MG63 (cell line): Measurements from ENCODE around the gene FMN1. TPM values are rescaled to one million over a fixed set of nuclear protein-coding genes. Genes with fewer than 3 reads are reported as not detected.

Experiments
- DNase-seq: peaks from one replicate; pipeline ENCODE4 v3.0.0-alpha.2; 2020
- H3K27me3 ChIP-seq: fragments of 250-450 bp; sonication (Bioruptor Pico); 2 replicates; pipeline ENCODE4 v1.5.1; 2020; ENCODE audit warnings: mild to moderate bottlenecking, moderate library complexity
- H3K36me3 ChIP-seq: fragments of 250-450 bp; sonication (Bioruptor Pico); 2 replicates; pipeline ENCODE4 v1.5.1; 2020; ENCODE audit warnings: mild to moderate bottlenecking, moderate library complexity
- H3K4me3 ChIP-seq: fragments of 250-450 bp; sonication (Bioruptor Pico); 2 replicates; pipeline ENCODE4 v1.5.1; 2020; ENCODE audit warnings: mild to moderate bottlenecking, moderate library complexity
- H3K9me3 ChIP-seq: fragments of 250-450 bp; sonication (Bioruptor Pico); 2 replicates; pipeline ENCODE4 v1.5.1; 2020; ENCODE audit warnings: mild to moderate bottlenecking, moderate library complexity
- total RNA-seq: library from RNA; depleted of rRNA; stranded (reverse); fragments of >200 nt; shearing (Covaris generic); gene quantifications from 2 replicates; pipeline ENCODE4 v1.2.3, GENCODE V29; 2014; ENCODE audit warnings: low replicate concordance

Gene FMN1
- total RNA-seq, 1 experiment from 2014 or later, result 9.0 TPM

DNA sequence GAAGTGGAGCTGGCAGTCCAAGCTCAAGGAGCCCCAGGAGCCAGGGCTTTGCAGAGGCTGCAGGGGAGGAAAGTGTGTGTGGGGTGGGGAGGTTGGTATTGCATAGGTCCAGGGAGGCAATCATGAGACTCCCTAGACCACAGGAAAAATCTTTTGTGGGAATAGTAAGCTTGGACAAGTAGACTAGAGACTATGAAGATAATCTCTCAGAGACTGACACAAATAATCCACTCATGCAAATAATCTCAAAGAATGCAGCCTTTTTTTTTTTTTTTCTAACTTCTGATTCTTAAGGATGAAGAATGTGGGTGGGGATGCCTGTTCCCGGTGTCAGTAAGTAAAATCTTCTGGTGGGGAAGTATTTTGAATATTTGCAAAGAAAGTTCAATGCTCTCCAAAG is 363.0 kb downstream of the FMN1 start:
- Histone ChIP-seq H3K36me3 (no peaks in the 10 kb centered on the region), H3K4me3 (no peak overlapping the region), H3K9me3 (no peaks in the 10 kb centered on the region), H3K27me3 (no peaks in the 10 kb centered on the region)
- DNase-seq, result no peak

DNA sequence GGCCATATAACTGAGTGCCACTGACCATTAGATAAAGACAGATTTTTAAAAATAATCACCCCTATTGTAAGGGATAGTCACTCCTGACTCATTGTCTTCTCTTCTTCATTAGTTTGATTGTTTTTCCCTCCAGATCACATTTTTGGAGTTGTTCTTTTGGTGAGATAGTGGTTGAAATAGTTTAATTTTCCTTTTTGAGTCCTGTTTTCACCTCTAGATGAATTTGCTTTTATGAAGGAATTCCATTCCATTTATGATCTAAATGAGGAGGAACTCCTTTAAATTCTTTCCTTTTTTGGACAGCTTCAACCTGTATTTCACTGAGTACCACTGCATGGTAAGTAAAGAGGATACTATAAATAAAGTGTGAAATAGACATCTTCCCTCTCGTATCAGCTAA is 364.3 kb downstream of the FMN1 start:
- Histone ChIP-seq H3K9me3 (no peaks in the 10 kb centered on the region), H3K27me3 (no peaks in the 10 kb centered on the region), H3K36me3 (no peaks in the 10 kb centered on the region), H3K4me3 (no peak overlapping the region)
- DNase-seq, result no peak

DNA sequence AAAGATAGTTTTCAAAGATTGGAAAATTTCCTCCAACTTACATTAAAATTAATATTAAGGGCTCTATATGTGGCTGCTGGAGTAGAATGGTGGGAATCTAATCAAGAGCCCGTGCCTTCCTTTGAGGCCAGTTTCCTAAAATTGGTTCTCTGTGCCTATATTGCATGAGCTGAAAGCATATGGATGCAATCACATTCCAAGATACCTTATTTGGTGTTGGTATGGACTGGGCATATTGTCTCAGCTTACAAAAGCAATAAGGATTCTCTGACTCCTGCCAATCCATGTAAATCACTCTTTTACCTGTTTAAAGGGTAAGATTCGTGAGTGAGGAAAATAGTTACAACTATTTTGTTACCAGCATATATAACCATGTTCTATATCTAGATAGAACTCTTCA is 365.1 kb downstream of the FMN1 start:
- Histone ChIP-seq H3K9me3 (no peaks in the 10 kb centered on the region), H3K27me3 (no peaks in the 10 kb centered on the region), H3K4me3 (no peak overlapping the region), H3K36me3 (no peaks in the 10 kb centered on the region)
- no peak for DNase-seq

DNA sequence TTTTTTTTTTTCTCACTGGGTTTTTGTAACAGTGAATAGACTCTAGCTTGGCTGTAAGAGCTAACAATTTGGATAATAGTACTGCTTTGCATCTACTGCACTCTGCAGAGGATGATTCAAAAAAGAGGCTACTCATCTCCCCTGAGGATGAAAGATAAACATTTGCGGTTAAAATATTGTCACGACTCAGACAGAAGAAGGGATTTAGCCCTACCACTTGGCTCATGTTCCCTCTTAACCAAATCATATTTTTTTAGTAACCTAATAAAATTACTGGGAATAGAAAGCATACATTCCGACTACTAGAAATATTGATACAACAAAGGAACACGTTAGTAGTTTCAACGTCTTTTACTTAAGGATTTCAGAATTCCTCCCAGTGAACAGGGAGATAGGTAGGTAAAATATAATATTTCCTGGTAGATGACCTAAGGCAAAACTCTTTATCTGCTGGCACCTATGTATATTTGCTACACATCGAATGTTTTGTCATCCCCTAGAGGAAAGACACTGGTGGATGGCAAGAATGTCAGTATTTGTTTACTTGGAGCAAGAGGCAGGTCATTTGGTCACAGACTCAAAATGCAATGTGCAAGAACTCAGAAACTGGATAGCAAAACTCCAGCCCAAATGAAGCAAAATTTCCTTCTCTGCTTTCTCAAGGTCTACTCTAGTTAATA is 365.9 kb downstream of the FMN1 start:
- H3K9me3 ChIP-seq, result no peaks in the 10 kb centered on the region
- DNase-seq, result no peak
- H3K27me3 ChIP-seq, result no peaks in the 10 kb centered on the region
- H3K4me3 ChIP-seq, result no peak overlapping the region
- no peaks in the 10 kb centered on the region for H3K36me3 ChIP-seq

DNA sequence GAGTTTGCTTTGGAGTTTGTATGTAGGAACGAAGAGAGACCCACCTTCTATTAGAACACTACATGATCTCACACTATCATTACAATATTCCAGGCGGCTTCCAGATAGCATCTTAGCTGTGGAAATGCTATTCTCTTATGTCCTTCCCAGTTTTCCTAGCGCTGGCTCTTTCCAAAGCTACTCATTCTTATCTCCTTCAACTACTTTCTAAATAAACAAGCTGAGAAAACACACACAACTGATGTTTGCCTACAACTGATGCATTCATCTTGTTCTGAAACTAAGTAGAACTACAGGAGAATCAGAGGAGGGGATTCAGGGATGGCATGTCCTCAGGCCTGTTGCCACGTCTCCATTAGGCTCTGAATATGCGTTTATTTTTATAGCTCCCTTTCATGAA is 367.8 kb downstream of the FMN1 start:
- H3K4me3 ChIP-seq, result no peak overlapping the region
- no peaks in the 10 kb centered on the region for H3K36me3 ChIP-seq
- DNase-seq, result no peak

DNA sequence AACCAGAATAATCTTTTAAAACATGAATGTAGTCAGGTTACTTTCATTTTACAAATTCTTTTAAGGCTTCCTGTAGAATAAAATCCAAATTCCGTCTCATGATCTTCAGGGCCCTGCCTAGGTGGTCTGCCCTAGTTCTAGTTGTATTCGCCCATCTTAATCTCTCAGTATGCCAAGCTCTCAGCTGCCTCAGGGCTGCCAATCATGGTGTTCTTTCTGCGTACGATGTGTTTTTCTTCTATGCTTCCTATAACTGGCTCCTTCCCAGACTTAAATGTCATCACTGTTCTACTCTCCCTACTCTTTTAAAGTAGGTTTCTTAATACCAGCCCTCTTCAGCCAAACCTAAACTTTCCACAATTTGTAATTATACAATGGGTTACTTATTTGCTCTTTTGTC is 369.3 kb downstream of the FMN1 start:
- no peak for DNase-seq
- no peak overlapping the region for H3K4me3 ChIP-seq
- H3K27me3 ChIP-seq, result no peaks in the 10 kb centered on the region
- no peaks in the 10 kb centered on the region for H3K9me3 ChIP-seq
- no peaks in the 10 kb centered on the region for H3K36me3 ChIP-seq

More for the DNA sequence above, 367.8 kb downstream of the FMN1 start:
- Histone ChIP-seq H3K27me3 (no peaks in the 10 kb centered on the region), H3K9me3 (no peaks in the 10 kb centered on the region)

DNA sequence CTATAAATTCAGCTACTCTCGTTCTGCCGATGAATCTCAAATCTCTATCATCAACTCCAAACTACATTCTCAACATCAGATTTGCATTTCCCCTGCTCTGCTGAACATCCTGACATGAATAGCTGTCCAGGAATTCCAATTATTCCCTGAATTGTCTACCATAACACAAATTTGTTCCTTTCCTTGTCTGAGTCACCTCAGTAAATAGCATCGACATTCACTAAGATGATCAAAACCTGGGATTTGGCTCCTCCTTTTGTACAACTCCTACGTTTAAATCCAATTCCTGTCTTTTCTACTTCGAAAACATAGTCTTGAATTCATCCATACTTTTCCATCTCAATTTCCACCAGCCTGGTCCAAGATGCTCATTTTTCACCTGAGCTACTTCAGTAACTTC is 369.7 kb downstream of the FMN1 start:
- Histone ChIP-seq H3K36me3 (no peaks in the 10 kb centered on the region), H3K27me3 (no peaks in the 10 kb centered on the region), H3K4me3 (no peak overlapping the region), H3K9me3 (no peaks in the 10 kb centered on the region)
- no peak for DNase-seq

DNA sequence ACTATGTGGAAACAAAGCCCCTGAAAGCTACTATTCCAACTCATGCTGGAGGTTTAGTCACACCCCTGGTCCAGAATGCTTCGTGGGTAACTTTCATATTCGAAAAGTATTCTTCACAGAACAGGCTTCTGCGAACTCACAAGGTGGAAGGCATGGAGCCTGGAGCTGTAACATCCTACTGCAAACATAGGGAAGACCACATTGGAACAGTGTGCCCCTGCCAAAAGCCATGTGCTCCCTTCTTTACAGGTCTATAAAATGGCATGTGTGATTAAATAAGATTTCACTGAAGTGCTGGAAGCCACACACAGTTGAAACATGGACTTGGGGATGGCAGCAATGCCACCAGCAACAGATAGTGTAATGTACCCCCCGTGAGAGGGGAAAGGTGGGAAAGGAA is 370.8 kb downstream of the FMN1 start:
- Histone ChIP-seq H3K9me3 (no peaks in the 10 kb centered on the region), H3K4me3 (no peak overlapping the region), H3K36me3 (no peaks in the 10 kb centered on the region), H3K27me3 (no peaks in the 10 kb centered on the region)
- DNase-seq, result no peak

DNA sequence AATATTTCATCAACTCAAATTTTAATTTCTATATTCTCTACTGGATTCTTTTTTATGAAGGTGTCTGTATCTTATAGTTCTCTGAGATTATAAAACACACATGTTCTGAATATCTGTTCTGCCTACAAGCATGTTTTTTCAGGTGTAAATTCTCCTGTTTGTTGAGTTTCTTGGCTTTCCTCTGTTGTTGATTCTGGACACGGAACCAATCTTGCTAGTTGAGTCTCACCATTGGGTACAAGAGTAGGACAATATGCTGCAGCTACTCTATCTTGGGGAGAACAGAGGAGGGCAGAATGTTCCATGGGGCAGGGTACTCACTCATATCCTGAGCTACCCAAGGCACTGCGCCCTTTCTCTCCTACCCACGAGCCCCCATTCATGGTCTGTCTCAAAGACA is 371.8 kb downstream of the FMN1 start:
- Histone ChIP-seq H3K27me3 (no peaks in the 10 kb centered on the region), H3K9me3 (no peaks in the 10 kb centered on the region), H3K4me3 (no peak overlapping the region), H3K36me3 (no peaks in the 10 kb centered on the region)
- DNase-seq, result no peak

DNA sequence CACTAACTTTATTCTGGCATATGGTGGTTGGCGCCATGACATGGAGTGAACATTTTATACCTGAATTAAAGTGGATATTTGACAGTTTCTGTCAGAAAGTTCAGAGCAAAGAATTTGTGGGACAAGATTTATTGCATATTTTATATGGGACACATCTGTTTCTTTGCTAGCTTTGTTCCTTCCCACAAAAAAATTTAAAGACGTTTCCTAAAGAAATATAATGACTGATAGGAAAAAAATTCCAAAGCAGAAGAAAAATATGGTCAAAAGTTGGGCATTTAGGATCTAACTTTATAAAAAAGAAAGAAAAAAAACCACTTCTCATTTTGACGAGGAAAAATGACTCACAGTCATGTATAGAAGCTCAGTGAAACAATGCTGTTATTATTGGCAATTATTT is 375.1 kb downstream of the FMN1 start:
- no peak for DNase-seq
- no peaks in the 10 kb centered on the region for H3K27me3 ChIP-seq
- no peaks in the 10 kb centered on the region for H3K36me3 ChIP-seq
- no peaks in the 10 kb centered on the region for H3K9me3 ChIP-seq
- H3K4me3 ChIP-seq, result no peak overlapping the region

DNA sequence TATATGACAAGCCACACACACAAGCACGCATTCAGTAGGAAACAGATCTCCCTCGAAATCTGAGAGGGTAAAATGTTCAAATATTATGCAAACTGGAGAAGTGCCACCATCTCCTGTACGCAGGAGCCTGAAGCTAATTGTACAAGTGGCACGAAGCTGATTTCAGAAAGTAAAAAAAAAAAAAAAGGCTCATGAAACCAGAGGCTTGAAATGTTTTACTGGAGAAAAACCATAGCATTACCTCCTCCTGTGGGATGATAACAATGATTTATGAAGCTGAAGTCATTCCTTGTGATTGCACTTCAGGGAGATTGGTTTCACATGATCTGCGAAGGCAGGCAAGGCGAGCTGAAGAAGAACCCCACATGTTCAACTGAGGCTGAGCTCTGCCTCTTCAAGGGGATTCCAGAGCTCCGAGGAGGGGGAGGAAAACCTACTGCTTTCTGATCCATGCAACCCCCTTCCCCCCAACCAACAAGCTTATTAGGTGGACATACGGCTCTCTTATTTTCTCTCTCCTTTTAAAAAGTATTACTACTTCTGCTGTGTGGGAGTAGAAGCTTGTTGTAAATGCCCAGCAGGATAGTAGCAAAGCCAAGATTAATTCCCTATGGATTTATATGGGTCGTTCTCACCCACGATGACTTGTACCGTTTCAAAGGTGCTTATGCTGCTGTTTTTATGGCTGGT is 375.6 kb downstream of the FMN1 start:
- no peak for DNase-seq
- Histone ChIP-seq H3K4me3 (no peak overlapping the region), H3K36me3 (no peaks in the 10 kb centered on the region), H3K27me3 (no peaks in the 10 kb centered on the region), H3K9me3 (no peaks in the 10 kb centered on the region)

DNA sequence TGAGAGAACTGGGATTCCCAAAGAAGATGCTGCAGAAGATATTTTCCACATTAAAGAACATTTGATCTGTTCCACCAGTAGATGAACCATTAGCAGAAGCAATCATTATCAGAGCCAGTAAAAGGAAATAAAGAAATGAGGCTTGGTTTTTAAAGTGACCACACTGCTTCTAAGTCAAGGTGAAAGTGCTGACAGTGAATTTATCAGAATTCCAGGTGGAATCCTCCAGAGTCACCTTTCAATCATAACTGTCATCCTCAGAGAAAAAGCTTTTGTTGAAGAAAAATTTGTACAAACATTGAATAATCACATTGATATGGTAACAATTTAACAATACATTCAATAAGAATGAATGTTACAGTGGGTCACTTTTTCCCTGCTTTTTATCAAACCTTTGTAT is 376.9 kb downstream of the FMN1 start:
- DNase-seq, result no peak
- Histone ChIP-seq H3K9me3 (no peaks in the 10 kb centered on the region), H3K36me3 (no peaks in the 10 kb centered on the region), H3K4me3 (no peak overlapping the region), H3K27me3 (no peaks in the 10 kb centered on the region)

DNA sequence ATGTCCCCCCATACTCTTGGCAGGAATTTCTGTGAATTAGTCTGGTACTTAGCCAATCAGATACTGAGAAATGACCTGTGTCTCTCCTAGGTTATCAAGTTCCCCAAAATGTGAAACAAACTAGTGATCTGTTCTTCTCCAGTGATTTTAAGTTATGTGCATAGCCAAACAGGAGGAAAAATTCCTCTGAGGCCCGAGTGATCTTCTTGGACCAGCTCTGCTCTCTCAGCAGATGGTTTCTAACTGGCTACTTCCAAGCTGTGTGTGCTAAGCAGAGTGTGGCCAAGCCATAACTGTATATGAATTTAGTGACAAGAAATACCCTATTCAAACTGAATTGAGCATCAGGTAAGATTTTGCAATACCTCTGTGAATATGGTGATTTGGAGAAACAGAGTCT is 387.2 kb downstream of the FMN1 start:
- Histone ChIP-seq H3K4me3 (no peak overlapping the region), H3K36me3 (no peaks in the 10 kb centered on the region), H3K27me3 (no peaks in the 10 kb centered on the region), H3K9me3 (0 out of 2 replicates have a peak, but pooled peaks cover 2% of the 10 kb centered on the region)
- DNase-seq, result no peak

DNA sequence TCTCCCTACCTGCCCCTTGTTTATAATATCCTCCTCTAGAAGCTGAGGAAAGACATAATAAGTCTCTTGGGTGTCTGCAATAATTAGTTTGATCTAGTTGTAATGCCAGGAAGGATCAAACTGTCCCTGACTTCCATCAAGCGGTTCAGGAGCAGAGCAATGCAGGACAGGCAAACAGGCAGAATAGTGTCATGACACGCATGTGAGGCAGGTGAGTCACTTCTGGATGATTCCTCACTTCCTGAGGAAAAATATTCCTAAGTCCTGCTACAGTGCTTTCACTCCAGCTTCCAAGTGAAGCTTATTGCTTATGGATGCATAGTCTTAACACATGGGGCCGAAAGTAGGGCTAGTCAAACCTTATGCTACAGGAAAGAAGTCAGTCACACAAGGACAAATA is 390.9 kb downstream of the FMN1 start:
- Histone ChIP-seq H3K27me3 (no peaks in the 10 kb centered on the region), H3K4me3 (no peak overlapping the region), H3K36me3 (no peaks in the 10 kb centered on the region), H3K9me3 (0 out of 2 replicates have a peak, but pooled peaks cover 2% of the 10 kb centered on the region)
- no peak for DNase-seq

DNA sequence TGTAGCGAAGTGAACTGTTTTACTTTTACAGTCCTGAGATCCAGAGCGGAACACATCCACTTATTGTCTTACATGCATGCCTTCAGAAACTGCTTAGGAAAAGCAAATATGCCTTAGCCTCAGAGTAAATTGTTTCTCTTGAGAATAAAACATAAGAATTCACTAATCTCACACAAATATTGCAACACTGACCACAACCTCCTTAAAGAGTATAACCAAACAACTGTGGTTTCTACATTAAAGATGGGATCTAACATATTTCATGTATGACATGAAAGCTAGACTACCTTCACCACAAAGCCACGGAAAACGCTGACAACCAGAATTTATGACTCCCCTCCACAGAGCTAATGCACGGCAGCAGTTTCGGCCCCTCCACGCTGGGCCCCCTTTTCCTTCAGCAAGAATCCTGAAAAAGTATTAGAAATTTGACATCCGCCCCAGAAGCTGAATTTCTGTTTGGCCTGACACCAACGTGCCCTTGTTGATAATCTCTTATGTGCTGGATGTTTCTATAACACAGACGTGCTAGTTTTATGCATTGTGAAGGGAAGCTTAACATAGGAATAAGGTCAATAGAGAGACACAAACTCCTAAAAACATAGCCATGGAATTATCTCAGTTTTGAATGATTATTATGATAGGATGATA is 392.1 kb downstream of the FMN1 start:
- Histone ChIP-seq H3K27me3 (no peaks in the 10 kb centered on the region), H3K36me3 (no peaks in the 10 kb centered on the region), H3K9me3 (0 out of 2 replicates have a peak, but pooled peaks cover 2% of the 10 kb centered on the region), H3K4me3 (no peak overlapping the region)
- DNase-seq, result no peak

DNA sequence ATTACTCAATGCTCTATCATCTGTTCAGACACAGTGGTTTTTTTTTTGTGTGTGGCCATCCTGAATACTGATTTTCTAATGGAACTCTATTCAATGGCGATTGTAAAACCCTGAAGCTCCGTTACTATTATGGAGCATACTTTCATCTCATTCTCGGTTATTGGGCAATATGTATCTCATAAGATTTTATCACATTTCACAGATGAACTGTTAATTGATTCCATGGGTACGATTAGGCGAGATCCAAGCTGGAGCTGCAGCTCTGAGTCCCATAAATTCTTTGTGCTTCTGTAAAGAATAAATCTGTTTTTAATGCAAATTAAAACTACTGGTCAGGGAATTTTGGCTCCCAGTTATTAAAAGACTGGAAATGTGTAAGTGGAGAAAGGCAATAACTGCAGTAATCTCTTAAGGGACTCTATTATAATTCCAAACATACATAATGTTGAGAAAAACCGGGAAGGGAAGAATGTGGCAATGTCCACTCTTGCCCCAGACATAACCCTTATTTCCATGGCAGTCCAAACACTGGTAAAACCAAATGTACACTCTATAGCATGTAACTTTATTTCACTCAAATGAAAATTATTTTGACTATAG is 394.5 kb downstream of the FMN1 start:
- Histone ChIP-seq H3K9me3 (0 out of 2 replicates have a peak, but pooled peaks cover 2% of the 10 kb centered on the region), H3K36me3 (no peaks in the 10 kb centered on the region), H3K27me3 (no peaks in the 10 kb centered on the region), H3K4me3 (no peak overlapping the region)
- no peak for DNase-seq

DNA sequence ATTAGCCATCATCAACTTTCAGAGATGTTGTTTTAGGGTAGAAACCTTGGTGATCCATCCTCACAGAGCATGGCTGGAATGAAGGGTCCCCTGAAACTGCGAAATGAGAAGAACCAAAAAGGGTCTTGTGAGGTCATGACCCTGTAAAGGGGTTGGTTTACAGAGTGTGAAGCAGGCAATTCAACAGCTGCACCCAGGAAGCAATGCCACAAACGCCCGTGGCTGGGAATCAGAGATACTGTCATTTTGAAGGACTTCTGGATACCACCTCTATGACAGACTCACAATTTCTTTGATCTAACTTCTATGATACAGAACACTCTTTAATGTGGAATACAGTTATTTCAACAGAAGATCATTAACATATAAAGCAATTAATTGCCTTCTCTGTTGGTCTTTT is 397.7 kb downstream of the FMN1 start:
- no peak for DNase-seq
- Histone ChIP-seq H3K36me3 (no peaks in the 10 kb centered on the region), H3K27me3 (no peaks in the 10 kb centered on the region), H3K4me3 (no peak overlapping the region), H3K9me3 (no peaks in the 10 kb centered on the region)
